ENCODE measurements around the gene FLT3.

DNA sequence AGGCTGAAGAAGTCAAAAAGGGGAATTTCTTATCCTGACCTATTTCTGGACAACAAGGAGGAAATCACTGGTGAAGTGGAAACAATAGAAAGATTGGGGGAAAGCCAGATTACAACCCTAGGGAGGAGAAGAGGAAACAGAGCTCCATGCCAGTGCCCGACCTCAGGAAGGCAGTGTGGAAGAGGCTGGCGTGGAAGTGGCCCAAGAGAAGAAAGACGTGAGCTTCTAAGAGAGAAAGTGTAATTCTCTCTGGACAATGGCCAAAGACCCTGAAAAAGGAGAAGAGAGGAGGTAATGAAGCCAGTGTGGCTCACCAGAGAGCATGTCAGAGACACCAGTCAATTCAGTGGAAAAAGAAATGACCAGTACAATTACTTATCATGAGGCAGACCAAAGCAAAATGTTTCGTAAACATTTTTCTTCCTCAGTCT, 59.3 kb downstream of the FLT3 start:
- TF ChIP-seq, protein P1, sequence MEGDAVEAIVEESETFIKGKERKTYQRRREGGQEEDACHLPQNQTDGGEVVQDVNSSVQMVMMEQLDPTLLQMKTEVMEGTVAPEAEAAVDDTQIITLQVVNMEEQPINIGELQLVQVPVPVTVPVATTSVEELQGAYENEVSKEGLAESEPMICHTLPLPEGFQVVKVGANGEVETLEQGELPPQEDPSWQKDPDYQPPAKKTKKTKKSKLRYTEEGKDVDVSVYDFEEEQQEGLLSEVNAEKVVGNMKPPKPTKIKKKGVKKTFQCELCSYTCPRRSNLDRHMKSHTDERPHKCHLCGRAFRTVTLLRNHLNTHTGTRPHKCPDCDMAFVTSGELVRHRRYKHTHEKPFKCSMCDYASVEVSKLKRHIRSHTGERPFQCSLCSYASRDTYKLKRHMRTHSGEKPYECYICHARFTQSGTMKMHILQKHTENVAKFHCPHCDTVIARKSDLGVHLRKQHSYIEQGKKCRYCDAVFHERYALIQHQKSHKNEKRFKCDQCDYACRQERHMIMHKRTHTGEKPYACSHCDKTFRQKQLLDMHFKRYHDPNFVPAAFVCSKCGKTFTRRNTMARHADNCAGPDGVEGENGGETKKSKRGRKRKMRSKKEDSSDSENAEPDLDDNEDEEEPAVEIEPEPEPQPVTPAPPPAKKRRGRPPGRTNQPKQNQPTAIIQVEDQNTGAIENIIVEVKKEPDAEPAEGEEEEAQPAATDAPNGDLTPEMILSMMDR (IDR thresholded peaks at IDR 0.05; ENCODE audit: low read length), result no peak
- TF ChIP-seq EZH2 (optimal IDR thresholded peaks at IDR 0.05; ENCODE audit: low read depth, low read length) (no peak), EZH2phosphoT487 (IDR thresholded peaks at IDR 0.05; ENCODE audit: low read length) (no peak)
